GM23338 (cell line): Measurements from ENCODE around the gene BTBD3. TPM values are rescaled to one million over a fixed set of nuclear protein-coding genes. Genes with fewer than 3 reads are reported as not detected.

Experiments used
- ATAC-seq: fragments of 200-7000 bp; cut with Tn5 transposase; 3 replicates; pipeline ENCODE4 v1.9.1; 2020
- DNase-seq: peaks from one replicate; pipeline ENCODE4 v3.0.0-alpha.2; 2015; ENCODE audit warnings: low spot score
- H2AFZ ChIP-seq: fragments of 200-600 bp; sonication (generic); 2 replicates; pipeline ENCODE4 v1.8.0; 2016; ENCODE audit warnings: antibody characterized with exemption, mild to moderate bottlenecking, moderate library complexity
- H3F3A ChIP-seq: fragments of 200-600 bp; sonication (generic); replicated peaks from 2 replicates; pipeline ENCODE4 v1.8.0; 2017; ENCODE audit warnings: antibody characterized with exemption, mixed run types, low read depth
- H3K27ac ChIP-seq: fragments of 200-600 bp; sonication (generic); 2 replicates; pipeline ENCODE4 v1.6.1; 2016; ENCODE audit warnings: low read depth
- H3K27me3 ChIP-seq: fragments of 200-600 bp; sonication (generic); 2 replicates; pipeline ENCODE4 v1.8.0; 2016; ENCODE audit warnings: mild to moderate bottlenecking, mixed run types, moderate library complexity; ENCODE audit not compliant: insufficient read depth
- H3K36me3 ChIP-seq: fragments of 200-600 bp; sonication (generic); 2 replicates; pipeline ENCODE4 v1.8.0; 2016; ENCODE audit warnings: mild to moderate bottlenecking; ENCODE audit not compliant: insufficient read depth
- H3K4me1 ChIP-seq: fragments of 200-600 bp; sonication (generic); 2 replicates; pipeline ENCODE4 v1.8.0; 2016; ENCODE audit warnings: mild to moderate bottlenecking, moderate library complexity; ENCODE audit not compliant: insufficient read depth
- H3K4me2 ChIP-seq: fragments of 200-600 bp; sonication (generic); 2 replicates; pipeline ENCODE4 v1.7.1; 2017; ENCODE audit warnings: mixed run types
- H3K4me3 ChIP-seq: fragments of 200-600 bp; sonication (generic); 2 replicates; pipeline ENCODE4 v1.6.1; 2016; ENCODE audit warnings: mixed run types
- H3K79me2 ChIP-seq: fragments of 200-600 bp; sonication (generic); replicated peaks from 2 replicates; pipeline ENCODE4 v1.8.0; 2017; ENCODE audit warnings: mild to moderate bottlenecking; ENCODE audit not compliant: insufficient read depth
- H3K9me2 ChIP-seq: fragments of 200-600 bp; sonication (generic); 2 replicates; pipeline ENCODE4 v1.8.0; 2017; ENCODE audit not compliant: insufficient read depth
- H4K20me1 ChIP-seq: fragments of 200-600 bp; sonication (generic); replicated peaks from 2 replicates; pipeline ENCODE4 v1.8.0; 2017; ENCODE audit warnings: mild to moderate bottlenecking; ENCODE audit not compliant: insufficient read depth
- H3K27ac Mint-ChIP-seq: 2 replicates; pipeline ENCODE4 v1.8.0; 2020; ENCODE audit warnings: inconsistent platforms, mild to moderate bottlenecking, moderate library complexity, mixed read lengths
- H3K27me3 Mint-ChIP-seq: 3 replicates; pipeline ENCODE4 v1.8.0; 2022; ENCODE audit warnings: low read depth, mild to moderate bottlenecking, moderate library complexity, mixed read lengths, inconsistent platforms; ENCODE audit not compliant: insufficient read depth, poor library complexity
- H3K36me3 Mint-ChIP-seq: 3 replicates; pipeline ENCODE4 v1.8.0; 2021; ENCODE audit warnings: low read depth, mild to moderate bottlenecking, inconsistent platforms, moderate library complexity, mixed read lengths
- H3K4me1 Mint-ChIP-seq: 3 replicates; pipeline ENCODE4 v1.8.0; 2020; ENCODE audit warnings: mild to moderate bottlenecking, inconsistent platforms, mixed read lengths
- H3K4me3 Mint-ChIP-seq: 3 replicates; pipeline ENCODE4 v1.8.0; 2021; ENCODE audit warnings: moderate library complexity, mild to moderate bottlenecking, inconsistent platforms, mixed read lengths
- H3K9me3 Mint-ChIP-seq: 3 replicates; pipeline ENCODE4 v1.8.0; 2020; ENCODE audit warnings: moderate library complexity, mild to moderate bottlenecking, inconsistent platforms, mixed read lengths
- CREB1 ChIP-seq: fragments of 250-450 bp; sonication (Bioruptor Pico); IDR thresholded peaks from 2 replicates; pipeline ENCODE4 v1.5.0; 2020; ENCODE audit warnings: low read depth, mild to moderate bottlenecking, moderate library complexity
- CTCF ChIP-seq, 2 experiments: fragments of 200-600 bp in 1 of 2; sonication (generic) in 1 of 2; conservative IDR thresholded peaks; 2 replicates each; pipeline versions ENCODE4 v1.5.1 to v1.6.1; 2016 to 2017; ENCODE audit warnings: antibody characterized with exemption in 2 of 2, low read depth in 2 of 2, mild to moderate bottlenecking in 2 of 2, moderate library complexity in 1 of 2
- EZH2 ChIP-seq: fragments of 200-600 bp; sonication (generic); IDR thresholded peaks from one replicate; pipeline ENCODE4 v1.8.0; 2017; ENCODE audit warnings: antibody characterized with exemption, mild to moderate bottlenecking, low read depth; ENCODE audit not compliant: unreplicated experiment
- EZH2phosphoT487 ChIP-seq: fragments of 200-600 bp; sonication (generic); IDR thresholded peaks from one replicate; pipeline ENCODE4 v1.8.1; 2018; ENCODE audit warnings: antibody characterized with exemption; ENCODE audit not compliant: unreplicated experiment
- JUNB ChIP-seq: IDR thresholded peaks from one replicate; pipeline ENCODE4 v1.6.1; 2016; ENCODE audit warnings: antibody characterized with exemption; ENCODE audit not compliant: unreplicated experiment
- NANOG ChIP-seq: IDR thresholded peaks from 2 replicates; pipeline ENCODE4 v1.6.1; 2016; ENCODE audit warnings: antibody characterized with exemption, borderline replicate concordance
- POLR2AphosphoS5 ChIP-seq: IDR thresholded peaks from 2 replicates; pipeline ENCODE4 v1.6.1; 2016; ENCODE audit warnings: antibody characterized with exemption, low read depth
- STAT1 ChIP-seq: IDR thresholded peaks from one replicate; pipeline ENCODE4 v1.6.1; 2016; ENCODE audit warnings: antibody characterized with exemption; ENCODE audit not compliant: unreplicated experiment
- ZNF114 ChIP-seq: fragments of 250-450 bp; sonication (Bioruptor Pico); IDR thresholded peaks from 2 replicates; pipeline ENCODE4 v1.5.0; 2020; ENCODE audit warnings: mild to moderate bottlenecking, moderate library complexity
- ZNF331 ChIP-seq: fragments of 250-450 bp; sonication (Bioruptor Pico); IDR thresholded peaks from 2 replicates; pipeline ENCODE4 v1.5.0; 2020; ENCODE audit warnings: low read depth, mild to moderate bottlenecking, moderate library complexity
- polyA plus RNA-seq: library from polyadenylated mRNA; unstranded; fragments of >200 nt; fragmentation: Nextera tagmentation; extraction: Ambion mirVana; gene quantifications from 2 replicates; pipeline ENCODE4 v1.2.1, GENCODE V29; 2016
- total RNA-seq: library from RNA; depleted of rRNA; stranded (reverse); fragments of >200 nt; shearing (Covaris generic); gene quantifications from 2 replicates; pipeline ENCODE4 v1.2.3, GENCODE V29; 2014
- TF ChIP-seq, protein P1 (sequence below): IDR thresholded peaks from one replicate; pipeline ENCODE4 v1.6.1; 2018; ENCODE audit warnings: antibody characterized with exemption; ENCODE audit not compliant: unreplicated experiment
- TF ChIP-seq, protein P2 (sequence below): IDR thresholded peaks from 2 replicates; pipeline ENCODE4 v1.6.1; 2016; ENCODE audit warnings: antibody characterized with exemption
- TF ChIP-seq, protein P3 (sequence below): fragments of 250-450 bp; sonication (Bioruptor Pico); IDR thresholded peaks from 2 replicates; pipeline ENCODE4 v1.5.0; 2020; ENCODE audit warnings: mild to moderate bottlenecking, moderate library complexity

The BTBD3 gene
- total and polyA plus RNA-seq, 2 experiments from 2014 or later = 11.8 to 45.1 TPM

- DNase-seq (no peak), ATAC-seq (no peak)
- no peaks in the 10 kb centered on the region for H3K79me2 ChIP-seq
- H3F3A ChIP-seq = no peaks in the 10 kb centered on the region
- peaks cover 21% of the 10 kb centered on the region; the same call in 1 of the 2 replicates for H3K9me2 ChIP-seq
- no peaks in the 10 kb centered on the region for H3K36me3 Mint-ChIP-seq
- no peaks in the 10 kb centered on the region for H3K36me3 ChIP-seq
- H2AFZ ChIP-seq = no peak overlapping the region
- no peak overlapping the region for H3K4me3 ChIP-seq
- H3K4me2 ChIP-seq = no peak overlapping the region
- H3K4me1 ChIP-seq = no peaks in the 10 kb centered on the region
- TF ChIP-seq EZH2 = no peak
- TF ChIP-seq, protein P1, sequence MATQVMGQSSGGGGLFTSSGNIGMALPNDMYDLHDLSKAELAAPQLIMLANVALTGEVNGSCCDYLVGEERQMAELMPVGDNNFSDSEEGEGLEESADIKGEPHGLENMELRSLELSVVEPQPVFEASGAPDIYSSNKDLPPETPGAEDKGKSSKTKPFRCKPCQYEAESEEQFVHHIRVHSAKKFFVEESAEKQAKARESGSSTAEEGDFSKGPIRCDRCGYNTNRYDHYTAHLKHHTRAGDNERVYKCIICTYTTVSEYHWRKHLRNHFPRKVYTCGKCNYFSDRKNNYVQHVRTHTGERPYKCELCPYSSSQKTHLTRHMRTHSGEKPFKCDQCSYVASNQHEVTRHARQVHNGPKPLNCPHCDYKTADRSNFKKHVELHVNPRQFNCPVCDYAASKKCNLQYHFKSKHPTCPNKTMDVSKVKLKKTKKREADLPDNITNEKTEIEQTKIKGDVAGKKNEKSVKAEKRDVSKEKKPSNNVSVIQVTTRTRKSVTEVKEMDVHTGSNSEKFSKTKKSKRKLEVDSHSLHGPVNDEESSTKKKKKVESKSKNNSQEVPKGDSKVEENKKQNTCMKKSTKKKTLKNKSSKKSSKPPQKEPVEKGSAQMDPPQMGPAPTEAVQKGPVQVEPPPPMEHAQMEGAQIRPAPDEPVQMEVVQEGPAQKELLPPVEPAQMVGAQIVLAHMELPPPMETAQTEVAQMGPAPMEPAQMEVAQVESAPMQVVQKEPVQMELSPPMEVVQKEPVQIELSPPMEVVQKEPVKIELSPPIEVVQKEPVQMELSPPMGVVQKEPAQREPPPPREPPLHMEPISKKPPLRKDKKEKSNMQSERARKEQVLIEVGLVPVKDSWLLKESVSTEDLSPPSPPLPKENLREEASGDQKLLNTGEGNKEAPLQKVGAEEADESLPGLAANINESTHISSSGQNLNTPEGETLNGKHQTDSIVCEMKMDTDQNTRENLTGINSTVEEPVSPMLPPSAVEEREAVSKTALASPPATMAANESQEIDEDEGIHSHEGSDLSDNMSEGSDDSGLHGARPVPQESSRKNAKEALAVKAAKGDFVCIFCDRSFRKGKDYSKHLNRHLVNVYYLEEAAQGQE = no peak
- TF ChIP-seq POLR2AphosphoS5 = no peak
- no peak for TF ChIP-seq JUNB
- TF ChIP-seq NANOG = no peak
- TF ChIP-seq STAT1 = no peak
- TF ChIP-seq CREB1 (CRISPR knock-in tag) = no peak
- no peak for TF ChIP-seq EZH2phosphoT487
- TF ChIP-seq, protein P2, sequence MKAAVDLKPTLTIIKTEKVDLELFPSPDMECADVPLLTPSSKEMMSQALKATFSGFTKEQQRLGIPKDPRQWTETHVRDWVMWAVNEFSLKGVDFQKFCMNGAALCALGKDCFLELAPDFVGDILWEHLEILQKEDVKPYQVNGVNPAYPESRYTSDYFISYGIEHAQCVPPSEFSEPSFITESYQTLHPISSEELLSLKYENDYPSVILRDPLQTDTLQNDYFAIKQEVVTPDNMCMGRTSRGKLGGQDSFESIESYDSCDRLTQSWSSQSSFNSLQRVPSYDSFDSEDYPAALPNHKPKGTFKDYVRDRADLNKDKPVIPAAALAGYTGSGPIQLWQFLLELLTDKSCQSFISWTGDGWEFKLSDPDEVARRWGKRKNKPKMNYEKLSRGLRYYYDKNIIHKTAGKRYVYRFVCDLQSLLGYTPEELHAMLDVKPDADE = no peak
- TF ChIP-seq ZNF331 (CRISPR knock-in tag) = no peak
- TF ChIP-seq CTCF (conservative IDR thresholded peaks at IDR 0.05; ENCODE audit: low read depth in 2 of 2) = no peak
- TF ChIP-seq, protein P3, sequence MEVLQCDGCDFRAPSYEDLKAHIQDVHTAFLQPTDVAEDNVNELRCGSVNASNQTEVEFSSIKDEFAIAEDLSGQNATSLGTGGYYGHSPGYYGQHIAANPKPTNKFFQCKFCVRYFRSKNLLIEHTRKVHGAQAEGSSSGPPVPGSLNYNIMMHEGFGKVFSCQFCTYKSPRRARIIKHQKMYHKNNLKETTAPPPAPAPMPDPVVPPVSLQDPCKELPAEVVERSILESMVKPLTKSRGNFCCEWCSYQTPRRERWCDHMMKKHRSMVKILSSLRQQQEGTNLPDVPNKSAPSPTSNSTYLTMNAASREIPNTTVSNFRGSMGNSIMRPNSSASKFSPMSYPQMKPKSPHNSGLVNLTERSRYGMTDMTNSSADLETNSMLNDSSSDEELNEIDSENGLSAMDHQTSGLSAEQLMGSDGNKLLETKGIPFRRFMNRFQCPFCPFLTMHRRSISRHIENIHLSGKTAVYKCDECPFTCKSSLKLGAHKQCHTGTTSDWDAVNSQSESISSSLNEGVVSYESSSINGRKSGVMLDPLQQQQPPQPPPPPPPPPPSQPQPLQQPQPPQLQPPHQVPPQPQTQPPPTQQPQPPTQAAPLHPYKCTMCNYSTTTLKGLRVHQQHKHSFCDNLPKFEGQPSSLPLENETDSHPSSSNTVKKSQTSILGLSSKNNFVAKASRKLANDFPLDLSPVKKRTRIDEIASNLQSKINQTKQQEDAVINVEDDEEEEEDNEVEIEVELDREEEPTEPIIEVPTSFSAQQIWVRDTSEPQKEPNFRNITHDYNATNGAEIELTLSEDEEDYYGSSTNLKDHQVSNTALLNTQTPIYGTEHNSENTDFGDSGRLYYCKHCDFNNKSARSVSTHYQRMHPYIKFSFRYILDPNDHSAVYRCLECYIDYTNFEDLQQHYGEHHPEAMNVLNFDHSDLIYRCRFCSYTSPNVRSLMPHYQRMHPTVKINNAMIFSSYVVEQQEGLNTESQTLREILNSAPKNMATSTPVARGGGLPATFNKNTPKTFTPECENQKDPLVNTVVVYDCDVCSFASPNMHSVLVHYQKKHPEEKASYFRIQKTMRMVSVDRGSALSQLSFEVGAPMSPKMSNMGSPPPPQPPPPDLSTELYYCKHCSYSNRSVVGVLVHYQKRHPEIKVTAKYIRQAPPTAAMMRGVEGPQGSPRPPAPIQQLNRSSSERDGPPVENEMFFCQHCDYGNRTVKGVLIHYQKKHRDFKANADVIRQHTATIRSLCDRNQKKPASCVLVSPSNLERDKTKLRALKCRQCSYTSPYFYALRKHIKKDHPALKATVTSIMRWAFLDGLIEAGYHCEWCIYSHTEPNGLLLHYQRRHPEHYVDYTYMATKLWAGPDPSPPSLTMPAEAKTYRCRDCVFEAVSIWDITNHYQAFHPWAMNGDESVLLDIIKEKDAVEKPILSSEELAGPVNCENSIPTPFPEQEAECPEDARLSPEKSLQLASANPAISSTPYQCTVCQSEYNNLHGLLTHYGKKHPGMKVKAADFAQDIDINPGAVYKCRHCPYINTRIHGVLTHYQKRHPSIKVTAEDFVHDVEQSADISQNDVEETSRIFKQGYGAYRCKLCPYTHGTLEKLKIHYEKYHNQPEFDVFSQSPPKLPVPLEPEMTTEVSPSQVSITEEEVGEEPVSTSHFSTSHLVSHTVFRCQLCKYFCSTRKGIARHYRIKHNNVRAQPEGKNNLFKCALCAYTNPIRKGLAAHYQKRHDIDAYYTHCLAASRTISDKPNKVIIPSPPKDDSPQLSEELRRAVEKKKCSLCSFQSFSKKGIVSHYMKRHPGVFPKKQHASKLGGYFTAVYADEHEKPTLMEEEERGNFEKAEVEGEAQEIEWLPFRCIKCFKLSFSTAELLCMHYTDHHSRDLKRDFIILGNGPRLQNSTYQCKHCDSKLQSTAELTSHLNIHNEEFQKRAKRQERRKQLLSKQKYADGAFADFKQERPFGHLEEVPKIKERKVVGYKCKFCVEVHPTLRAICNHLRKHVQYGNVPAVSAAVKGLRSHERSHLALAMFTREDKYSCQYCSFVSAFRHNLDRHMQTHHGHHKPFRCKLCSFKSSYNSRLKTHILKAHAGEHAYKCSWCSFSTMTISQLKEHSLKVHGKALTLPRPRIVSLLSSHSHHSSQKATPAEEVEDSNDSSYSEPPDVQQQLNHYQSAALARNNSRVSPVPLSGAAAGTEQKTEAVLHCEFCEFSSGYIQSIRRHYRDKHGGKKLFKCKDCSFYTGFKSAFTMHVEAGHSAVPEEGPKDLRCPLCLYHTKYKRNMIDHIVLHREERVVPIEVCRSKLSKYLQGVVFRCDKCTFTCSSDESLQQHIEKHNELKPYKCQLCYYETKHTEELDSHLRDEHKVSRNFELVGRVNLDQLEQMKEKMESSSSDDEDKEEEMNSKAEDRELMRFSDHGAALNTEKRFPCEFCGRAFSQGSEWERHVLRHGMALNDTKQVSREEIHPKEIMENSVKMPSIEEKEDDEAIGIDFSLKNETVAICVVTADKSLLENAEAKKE (CRISPR knock-in tag) = no peak
- TF ChIP-seq ZNF114 (CRISPR knock-in tag) = no peak
- H3K27ac Mint-ChIP-seq = no peak overlapping the region
- no peaks in the 10 kb centered on the region for H3K4me1 Mint-ChIP-seq
- H3K27me3 Mint-ChIP-seq = no peaks in the 10 kb centered on the region
- no peaks in the 10 kb centered on the region for H3K9me3 Mint-ChIP-seq
- no peaks in the 10 kb centered on the region for H3K27me3 ChIP-seq
- no peaks in the 10 kb centered on the region for H4K20me1 ChIP-seq
- H3K27ac ChIP-seq = no peak overlapping the region
- no peak overlapping the region for H3K4me3 Mint-ChIP-seq
Measured at GRCh38 chr20:11970243-11970836, 52.6 kb downstream of the BTBD3 start.
